ENCODE data around the gene CLMP.

Gene CLMP

DNA sequence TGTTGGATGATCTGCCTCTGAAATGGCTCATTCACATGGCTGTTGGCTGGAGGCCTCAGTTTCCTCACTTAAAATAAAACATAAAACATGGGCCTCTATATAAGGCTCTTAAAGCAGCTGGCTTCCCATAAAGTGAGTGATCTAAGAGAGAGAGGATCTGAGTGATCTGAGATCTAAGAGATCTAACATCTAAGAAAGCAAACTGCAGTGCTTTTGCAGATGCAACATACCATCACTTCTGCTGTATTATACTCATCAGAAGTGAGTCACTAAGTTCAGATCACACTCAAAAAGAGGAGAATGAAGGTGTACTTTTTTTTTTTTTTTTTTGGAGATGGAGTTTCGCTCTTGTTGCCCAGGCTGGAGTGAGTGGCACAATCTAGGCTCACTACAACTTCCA, 115.0 kb downstream of the CLMP start:
- TF ChIP-seq, protein P1, sequence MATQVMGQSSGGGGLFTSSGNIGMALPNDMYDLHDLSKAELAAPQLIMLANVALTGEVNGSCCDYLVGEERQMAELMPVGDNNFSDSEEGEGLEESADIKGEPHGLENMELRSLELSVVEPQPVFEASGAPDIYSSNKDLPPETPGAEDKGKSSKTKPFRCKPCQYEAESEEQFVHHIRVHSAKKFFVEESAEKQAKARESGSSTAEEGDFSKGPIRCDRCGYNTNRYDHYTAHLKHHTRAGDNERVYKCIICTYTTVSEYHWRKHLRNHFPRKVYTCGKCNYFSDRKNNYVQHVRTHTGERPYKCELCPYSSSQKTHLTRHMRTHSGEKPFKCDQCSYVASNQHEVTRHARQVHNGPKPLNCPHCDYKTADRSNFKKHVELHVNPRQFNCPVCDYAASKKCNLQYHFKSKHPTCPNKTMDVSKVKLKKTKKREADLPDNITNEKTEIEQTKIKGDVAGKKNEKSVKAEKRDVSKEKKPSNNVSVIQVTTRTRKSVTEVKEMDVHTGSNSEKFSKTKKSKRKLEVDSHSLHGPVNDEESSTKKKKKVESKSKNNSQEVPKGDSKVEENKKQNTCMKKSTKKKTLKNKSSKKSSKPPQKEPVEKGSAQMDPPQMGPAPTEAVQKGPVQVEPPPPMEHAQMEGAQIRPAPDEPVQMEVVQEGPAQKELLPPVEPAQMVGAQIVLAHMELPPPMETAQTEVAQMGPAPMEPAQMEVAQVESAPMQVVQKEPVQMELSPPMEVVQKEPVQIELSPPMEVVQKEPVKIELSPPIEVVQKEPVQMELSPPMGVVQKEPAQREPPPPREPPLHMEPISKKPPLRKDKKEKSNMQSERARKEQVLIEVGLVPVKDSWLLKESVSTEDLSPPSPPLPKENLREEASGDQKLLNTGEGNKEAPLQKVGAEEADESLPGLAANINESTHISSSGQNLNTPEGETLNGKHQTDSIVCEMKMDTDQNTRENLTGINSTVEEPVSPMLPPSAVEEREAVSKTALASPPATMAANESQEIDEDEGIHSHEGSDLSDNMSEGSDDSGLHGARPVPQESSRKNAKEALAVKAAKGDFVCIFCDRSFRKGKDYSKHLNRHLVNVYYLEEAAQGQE (IDR thresholded peaks at IDR 0.05; ENCODE audit: low read depth) = no peak
- TF ChIP-seq RAD21 (IDR thresholded peaks at IDR 0.05; ENCODE audit: low read depth) (no peak), TEAD4 (IDR thresholded peaks at IDR 0.05) (no peak), EP300 (IDR thresholded peaks at IDR 0.05; ENCODE audit: borderline replicate concordance) (no peak), CREB1 (IDR thresholded peaks at IDR 0.05; ENCODE audit: low read depth) (no peak)
- TF ChIP-seq, protein P2, sequence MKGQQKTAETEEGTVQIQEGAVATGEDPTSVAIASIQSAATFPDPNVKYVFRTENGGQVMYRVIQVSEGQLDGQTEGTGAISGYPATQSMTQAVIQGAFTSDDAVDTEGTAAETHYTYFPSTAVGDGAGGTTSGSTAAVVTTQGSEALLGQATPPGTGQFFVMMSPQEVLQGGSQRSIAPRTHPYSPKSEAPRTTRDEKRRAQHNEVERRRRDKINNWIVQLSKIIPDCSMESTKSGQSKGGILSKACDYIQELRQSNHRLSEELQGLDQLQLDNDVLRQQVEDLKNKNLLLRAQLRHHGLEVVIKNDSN (IDR thresholded peaks at IDR 0.05) = no peak

GRCh38 chr11:123076484-123076883, 118.6 kb downstream of the CLMP start:
- TF ChIP-seq EGR1 (IDR thresholded peaks at IDR 0.05) (no peak), EP300 (IDR thresholded peaks at IDR 0.05; ENCODE audit: borderline replicate concordance) (no peak), NFIC (IDR thresholded peaks at IDR 0.05) (no peak), ZBTB7A (IDR thresholded peaks at IDR 0.05; ENCODE audit: low read depth) (no peak), CREB1 (IDR thresholded peaks at IDR 0.05; ENCODE audit: low read depth) (no peak)

GRCh38 chr11:123073343-123074057, 121.5 kb downstream of the CLMP start:
- TF ChIP-seq, protein P2 (IDR thresholded peaks at IDR 0.05) = no peak
- no peak for TF ChIP-seq YY1 (IDR thresholded peaks at IDR 0.05; ENCODE audit: low read depth)
- no peak for TF ChIP-seq ZBTB7A (IDR thresholded peaks at IDR 0.05; ENCODE audit: low read depth)
- no peak for TF ChIP-seq TEAD4 (IDR thresholded peaks at IDR 0.05)
- TF ChIP-seq EGR1 (IDR thresholded peaks at IDR 0.05) = no peak
- TF ChIP-seq, protein P1 (IDR thresholded peaks at IDR 0.05; ENCODE audit: low read depth) = no peak
- TF ChIP-seq EP300 (IDR thresholded peaks at IDR 0.05; ENCODE audit: borderline replicate concordance) = no peak
- no peak for TF ChIP-seq RAD21 (IDR thresholded peaks at IDR 0.05; ENCODE audit: low read depth)

GRCh38 chr11:123072762-123073161, 122.3 kb downstream of the CLMP start:
- TF ChIP-seq, protein P1 (IDR thresholded peaks at IDR 0.05; ENCODE audit: low read depth) = no peak
- TF ChIP-seq, protein P2 (IDR thresholded peaks at IDR 0.05) = no peak
- TF ChIP-seq CREB1 (IDR thresholded peaks at IDR 0.05; ENCODE audit: low read depth) = no peak
- no peak for TF ChIP-seq EGR1 (IDR thresholded peaks at IDR 0.05)
- TF ChIP-seq RAD21 (IDR thresholded peaks at IDR 0.05; ENCODE audit: low read depth) = no peak
- TF ChIP-seq TAF1 (IDR thresholded peaks at IDR 0.05; ENCODE audit: low read depth) = no peak
- TF ChIP-seq CEBPB (IDR thresholded peaks at IDR 0.05) = no peak
- TF ChIP-seq, protein P3, sequence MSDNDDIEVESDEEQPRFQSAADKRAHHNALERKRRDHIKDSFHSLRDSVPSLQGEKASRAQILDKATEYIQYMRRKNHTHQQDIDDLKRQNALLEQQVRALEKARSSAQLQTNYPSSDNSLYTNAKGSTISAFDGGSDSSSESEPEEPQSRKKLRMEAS (IDR thresholded peaks at IDR 0.05) = no peak
- no peak for TF ChIP-seq FOXM1 (IDR thresholded peaks at IDR 0.05; ENCODE audit: borderline replicate concordance, low read depth)

GRCh38 chr11:123072332-123072761, 122.7 kb downstream of the CLMP start:
- no peak; the same call in 1 of the 2 replicates for TF ChIP-seq EP300 (IDR thresholded peaks at IDR 0.05; ENCODE audit: borderline replicate concordance)
- TF ChIP-seq TCF12 (IDR thresholded peaks at IDR 0.05; ENCODE audit: low read depth) = peak; percentile 56
- peak; percentile 92 for TF ChIP-seq NFIC (IDR thresholded peaks at IDR 0.05)
- peak; percentile 54; the same call in 1 of the 2 replicates for TF ChIP-seq CEBPB (IDR thresholded peaks at IDR 0.05)
